NK-92 (cell line): ENCODE results near the gene PPP1R13L.
"Not testable (repeated sequence)": the region's sequence is repeated elsewhere in the genome, so short reads cannot be mapped to it uniquely, and the experiment has no call there.

ENCODE experiments used
- DNase-seq: peaks from one replicate; lab custom pipeline; 2025; ENCODE audit not compliant: unreplicated experiment; lab: John Stamatoyannopoulos, UW

PPP1R13L gene

DNA sequence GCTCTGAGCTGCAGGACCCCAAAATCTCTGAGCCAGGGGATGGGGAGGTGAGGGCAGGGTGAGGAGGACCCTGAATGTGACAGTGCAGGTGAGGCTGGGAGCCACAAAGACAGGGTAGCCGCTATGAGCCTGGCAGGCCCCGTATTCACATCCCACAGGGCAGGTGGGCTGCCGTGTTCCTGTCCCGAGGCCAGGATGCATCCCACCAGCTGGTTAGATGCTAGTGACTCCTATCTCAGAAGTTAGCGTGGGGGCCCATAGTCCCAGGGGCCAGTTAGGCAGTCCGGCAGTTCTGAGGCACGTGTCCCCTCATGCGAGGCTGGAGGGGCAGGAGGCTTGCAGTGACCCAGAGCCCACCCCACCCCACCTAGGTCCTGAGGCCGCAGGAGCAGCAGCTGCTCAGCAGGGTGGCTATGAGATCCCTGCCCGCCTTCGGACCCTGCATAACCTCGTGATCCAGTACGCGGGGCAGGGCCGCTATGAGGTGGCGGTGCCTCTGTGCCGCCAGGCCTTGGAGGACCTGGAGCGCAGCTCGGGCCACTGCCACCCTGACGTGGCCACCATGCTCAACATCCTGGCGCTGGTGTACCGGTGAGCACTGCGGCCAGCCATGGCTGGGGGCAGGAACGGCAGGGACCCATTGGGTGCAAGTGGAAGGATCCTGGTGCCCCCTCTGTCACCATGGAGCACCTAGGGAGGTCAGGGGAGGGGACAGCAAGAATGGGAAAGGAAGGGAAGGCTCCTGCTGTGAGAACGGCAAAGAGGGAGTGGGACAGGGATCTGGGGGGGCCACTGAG lies 57.1 kb downstream of the PPP1R13L start:
- DNase-seq, result no peak

DNA sequence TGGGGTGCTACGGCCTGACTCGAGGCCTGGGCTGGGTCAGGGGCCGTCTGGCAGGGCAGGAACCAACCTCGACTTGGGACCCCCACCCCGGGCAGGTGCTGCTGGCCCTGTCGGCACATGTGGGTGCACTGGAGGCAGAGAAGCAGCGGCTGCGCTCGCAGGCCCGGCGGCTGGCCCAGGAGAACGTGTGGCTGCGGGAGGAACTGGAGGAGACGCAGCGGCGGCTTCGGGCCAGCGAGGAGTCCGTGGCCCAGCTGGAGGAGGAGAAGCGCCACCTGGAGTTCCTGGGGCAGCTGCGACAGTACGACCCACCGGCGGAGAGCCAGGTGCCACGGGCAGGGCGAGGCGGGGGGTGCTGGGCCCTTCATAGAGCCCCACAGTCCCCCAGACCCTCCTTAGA lies 58.4 kb downstream of the PPP1R13L start:
- no peak for DNase-seq

DNA sequence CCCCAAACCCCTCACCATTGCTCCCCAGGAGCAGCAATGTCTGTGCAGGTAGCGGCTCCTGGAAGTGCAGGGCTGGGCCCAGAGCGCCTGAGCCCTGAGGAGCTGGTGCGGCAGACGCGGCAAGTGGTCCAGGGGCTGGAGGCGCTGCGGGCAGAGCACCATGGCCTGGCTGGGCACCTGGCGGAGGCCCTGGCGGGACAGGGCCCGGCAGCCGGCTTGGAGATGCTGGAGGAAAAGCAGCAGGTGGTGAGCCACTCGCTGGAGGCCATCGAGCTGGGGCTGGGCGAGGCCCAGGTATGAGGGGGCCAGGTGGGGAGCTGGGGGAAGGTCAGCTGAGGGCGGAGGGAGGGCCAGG lies 59.4 kb downstream of the PPP1R13L start:
- DNase-seq, result no peak

DNA sequence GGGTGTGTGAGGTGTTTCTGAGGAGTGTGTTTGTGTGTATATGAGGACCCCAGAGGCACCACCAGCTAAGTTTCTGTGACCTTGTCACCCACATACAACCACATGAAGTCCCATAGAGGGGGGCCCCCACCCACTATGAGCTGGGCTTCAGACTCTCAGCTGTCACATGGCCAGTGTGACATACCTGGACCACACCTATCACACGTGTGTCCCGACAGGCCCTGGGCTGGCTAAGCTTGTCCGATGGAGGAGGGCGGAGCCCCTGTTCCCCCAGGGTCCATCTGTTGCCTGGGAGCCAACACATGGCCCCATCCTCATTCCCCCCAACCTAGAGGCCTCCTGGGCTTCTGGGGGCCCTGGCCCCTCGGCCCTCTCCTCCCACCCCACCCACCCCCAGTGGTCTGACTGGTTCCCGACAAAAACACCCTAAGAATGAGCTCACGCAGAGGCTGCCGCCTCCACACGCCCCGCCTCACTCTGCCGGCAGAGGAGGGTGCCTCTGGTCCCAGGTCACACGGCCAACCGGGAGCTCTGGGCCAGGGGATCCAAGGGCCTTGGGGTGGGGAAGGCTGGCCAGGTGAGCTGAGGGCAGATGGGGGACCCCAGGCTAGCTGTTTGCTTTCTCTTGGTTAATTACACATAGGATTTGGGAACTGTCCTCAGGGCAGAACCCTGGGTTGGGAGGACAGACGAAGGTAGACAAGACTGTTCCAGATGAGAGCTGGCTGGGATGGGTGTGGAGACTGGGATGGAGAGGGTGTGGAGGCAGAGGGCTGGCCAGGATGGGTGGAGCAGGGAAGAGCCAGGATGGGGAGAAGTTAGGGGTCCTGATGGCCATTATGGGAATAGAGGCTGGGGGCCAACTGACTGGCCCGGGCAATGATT lies 60.0 kb downstream of the PPP1R13L start:
- no peak for DNase-seq

DNA sequence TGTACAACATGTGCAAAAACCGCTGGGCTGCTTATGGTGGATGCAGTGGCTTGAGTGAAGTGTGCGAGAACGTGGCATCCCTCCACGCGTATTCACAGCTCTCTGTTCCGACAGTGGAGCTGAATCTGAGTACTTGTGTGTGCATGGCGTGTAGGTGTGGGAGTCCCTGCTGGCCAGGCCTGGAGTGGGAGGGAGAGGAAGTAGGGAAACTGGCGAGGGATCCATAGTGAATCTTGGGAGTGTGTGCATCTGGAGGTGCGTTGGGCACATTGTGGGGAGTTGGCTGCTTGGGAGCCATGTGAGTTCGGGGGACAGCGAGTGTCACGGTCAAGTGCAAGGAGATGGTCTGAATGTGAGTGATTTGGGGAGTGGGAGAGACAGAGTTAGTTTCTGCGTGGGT lies 62.0 kb downstream of the PPP1R13L start:
- DNase-seq, result no peak

DNA sequence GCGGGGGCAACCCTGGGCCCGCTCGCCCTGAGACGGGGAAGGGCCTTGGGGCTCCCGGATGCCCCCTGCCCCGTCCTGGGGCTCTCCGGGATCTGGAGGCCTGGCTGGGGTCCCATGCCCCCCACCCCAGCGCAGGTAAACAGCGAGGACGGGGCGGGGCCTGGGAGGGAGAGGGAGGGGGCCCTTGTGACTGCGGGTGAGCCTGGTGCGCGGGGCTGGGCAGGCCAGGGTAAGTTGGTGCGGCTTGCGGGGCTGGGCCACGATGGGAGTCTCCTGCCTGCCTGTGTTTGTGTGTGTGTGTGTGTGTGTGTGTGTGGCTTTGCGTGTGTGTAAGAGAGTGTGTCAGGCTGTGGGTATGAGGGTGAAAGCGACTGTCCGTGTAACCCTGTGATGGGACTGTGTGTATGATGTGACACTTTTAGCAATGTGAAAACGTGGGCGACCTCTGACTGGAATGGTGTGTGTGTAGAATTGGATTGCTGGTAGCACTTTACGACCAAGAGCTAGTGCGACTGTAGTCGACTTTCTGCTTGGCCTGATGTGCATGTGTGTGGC lies 63.9 kb downstream of the PPP1R13L start:
- DNase-seq, result no peak

DNA sequence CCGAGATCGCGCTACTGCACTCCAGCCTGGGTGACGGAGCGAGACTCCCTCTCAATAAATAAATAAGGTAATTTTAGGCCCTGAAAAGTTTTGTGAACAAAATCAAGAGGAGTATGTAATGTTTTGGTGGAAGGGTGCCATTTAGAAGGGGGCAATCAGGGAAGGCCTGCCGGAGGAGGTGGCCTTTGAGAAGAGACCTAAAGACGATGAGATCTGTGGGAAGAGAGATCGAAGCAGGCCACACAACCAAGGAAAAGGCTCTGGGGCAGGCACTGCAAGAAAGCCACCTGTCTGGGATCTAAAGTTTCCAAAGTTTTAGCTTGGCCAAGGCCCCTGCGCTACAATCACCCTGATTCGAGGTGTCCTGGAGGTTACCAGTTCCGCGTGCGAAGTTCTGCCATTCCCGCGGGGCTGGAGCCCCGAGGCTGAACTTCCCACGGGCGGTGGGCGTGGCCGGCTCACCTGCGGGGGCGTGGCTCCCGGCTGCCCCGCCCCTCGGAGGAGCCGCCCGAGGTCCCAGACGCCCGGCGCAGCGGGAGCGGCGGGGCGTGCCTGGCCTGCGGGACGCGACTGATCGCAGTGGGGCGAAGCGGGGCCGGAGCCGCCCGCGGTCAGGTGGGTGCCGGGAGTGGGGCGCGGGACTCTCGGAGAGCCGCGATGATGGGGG lies 64.5 kb downstream of the PPP1R13L start, which contains the start of gene KLC3:
Gene KLC3 (plus strand): TSS at position 519 of the 667 bp plus-strand sequence. CDS start 4,792 bp downstream, outside the sequence.
- DNase-seq, result no peak

DNA sequence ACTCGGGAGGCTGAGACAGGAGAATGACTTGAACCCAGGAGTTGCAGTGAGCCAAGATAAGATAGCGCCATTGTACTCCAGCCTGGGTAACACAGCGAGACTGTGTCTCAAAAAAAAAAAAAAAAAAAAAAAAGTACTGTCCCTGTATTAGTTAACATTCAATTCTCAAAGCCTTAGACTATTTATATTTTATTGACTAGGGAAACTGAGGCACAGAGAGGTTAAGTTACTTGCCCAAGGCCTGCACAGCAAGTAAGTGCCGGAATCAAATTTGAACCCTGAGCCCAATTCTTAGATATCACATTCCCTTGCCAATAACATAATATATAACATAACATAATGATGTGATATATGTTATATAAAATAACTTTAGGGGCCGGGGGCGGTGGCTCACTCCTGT lies 65.2 kb downstream of the PPP1R13L start:
- no peak for DNase-seq

DNA sequence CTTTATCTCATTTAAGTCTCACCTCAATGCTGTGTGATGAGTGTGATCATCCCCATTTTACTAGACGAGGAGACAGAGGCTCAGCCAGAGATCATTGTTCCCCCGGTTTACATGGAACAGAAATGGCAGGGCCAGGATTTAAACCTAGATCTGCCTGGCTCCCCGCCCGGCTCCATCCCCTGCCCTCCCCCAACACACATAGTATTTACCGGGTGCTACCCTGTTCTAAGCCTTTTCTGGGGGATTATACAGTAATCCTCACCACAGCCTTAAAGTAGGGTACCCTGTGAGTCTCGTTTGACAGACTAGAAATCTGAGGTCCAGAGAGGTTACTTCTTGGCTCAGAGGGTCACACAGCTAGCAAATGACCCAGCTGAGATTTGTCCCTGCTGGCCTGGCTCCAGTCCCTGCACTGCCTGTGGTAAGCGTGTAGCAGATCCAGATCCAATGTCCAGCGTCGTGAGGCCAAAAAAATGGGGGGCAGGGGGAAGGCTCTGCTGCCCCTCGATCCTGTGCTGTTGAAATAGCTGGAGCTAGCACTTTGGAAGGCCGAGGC lies 68.1 kb downstream of the PPP1R13L start:
- no peak for DNase-seq

DNA sequence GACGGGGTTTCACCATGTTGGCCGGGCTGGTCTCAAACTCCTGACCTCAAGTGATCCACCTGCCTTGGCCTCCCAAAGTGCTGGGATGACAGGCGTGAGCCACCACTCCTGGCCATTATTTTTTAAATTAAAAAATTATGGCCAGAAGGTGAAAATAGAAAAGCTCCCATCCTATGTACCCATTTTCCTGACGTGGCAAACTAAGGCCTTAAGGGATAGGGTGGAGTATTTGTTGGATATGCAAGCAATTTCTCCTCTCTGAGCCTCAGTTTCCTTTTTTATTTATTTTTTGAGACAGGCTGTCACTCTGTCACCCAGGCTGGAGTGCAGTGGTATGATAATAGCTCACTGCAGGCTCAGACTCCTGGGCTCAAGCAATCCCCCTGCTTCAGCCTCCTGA lies 70.0 kb downstream of the PPP1R13L start:
- not testable (repeated sequence) for DNase-seq

DNA sequence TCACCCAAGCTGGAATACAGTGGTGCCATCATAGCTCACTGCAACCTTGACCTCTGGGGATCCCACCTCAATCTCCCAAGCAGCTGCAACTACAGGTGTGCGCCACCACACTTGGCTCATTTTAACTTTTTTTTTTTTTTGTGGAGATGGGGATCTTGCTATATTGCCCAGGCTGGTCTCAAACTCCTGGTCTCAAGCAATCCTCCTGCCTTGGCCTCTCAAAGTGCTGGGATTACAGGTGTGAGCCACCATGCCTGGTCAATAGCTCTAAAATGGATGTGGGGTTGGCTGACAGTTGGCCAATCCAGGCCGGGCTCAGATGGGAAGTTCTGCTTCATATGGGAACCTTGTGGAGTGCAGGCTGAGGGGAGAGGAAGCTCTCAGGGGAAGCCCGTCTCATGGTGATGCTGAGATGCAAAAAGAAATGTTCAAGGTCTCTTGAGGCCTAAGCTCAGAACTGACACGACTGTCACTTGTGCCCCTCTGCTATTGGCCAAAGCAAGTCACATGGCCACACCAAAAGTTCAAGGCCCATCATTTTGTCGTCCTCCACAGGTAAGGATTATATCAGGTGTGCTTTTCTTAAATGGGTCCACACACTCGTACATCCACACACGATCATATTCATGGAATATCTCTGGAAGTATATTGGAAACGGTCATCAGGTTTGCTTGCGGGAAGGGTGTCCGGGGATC lies 71.1 kb downstream of the PPP1R13L start:
- DNase-seq, result no peak

DNA sequence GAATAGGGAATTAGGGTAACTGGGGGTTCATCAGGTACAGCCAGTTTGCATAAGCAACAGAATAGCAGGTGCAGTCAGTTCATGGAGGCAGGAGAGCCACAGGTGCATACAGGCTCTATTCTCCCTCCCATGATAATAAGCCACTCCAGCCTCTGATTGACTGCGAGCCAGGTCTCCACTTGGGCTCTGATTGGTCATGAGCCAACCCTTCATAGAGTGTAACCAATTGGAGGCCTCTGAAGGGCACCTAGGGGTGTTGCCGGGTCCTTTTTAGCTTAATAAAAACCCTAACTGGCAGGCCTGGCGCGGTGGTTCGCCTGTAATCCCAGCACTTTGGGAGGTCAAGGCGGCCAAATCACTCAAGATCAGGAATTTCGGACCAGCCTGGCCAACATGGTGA lies 73.5 kb downstream of the PPP1R13L start:
- DNase-seq, result no peak
